Measurements from ENCODE around the gene GJA9. TPM values are rescaled to one million over a fixed set of nuclear protein-coding genes. Genes with fewer than 3 reads are reported as not detected.

GJA9 gene
- total and polyA plus RNA-seq, 2 of the 8 experiments (the other 6 are each of a cell fraction or from before 2014, with no cell fraction given) = not detected

DNA sequence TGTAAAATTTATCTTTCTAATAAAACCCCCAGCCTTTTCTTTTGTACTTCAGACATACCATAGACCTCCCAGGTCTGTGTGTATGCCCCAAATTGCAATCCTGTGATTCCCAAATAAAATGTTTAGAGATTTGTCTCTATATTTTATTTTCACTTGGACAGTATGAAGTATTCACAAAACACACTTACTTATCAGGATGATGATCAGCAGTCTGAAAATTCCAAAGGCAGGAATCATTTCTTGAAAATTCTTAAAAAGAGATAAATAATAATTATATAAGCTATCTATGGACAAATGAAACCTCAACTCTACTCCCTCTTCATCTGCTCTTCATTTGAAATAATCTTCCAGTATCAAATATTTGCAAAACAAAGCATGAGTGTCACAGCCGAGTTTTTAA is 11.6 kb upstream of the GJA9 start (continued):
- TF ChIP-seq, protein P1, sequence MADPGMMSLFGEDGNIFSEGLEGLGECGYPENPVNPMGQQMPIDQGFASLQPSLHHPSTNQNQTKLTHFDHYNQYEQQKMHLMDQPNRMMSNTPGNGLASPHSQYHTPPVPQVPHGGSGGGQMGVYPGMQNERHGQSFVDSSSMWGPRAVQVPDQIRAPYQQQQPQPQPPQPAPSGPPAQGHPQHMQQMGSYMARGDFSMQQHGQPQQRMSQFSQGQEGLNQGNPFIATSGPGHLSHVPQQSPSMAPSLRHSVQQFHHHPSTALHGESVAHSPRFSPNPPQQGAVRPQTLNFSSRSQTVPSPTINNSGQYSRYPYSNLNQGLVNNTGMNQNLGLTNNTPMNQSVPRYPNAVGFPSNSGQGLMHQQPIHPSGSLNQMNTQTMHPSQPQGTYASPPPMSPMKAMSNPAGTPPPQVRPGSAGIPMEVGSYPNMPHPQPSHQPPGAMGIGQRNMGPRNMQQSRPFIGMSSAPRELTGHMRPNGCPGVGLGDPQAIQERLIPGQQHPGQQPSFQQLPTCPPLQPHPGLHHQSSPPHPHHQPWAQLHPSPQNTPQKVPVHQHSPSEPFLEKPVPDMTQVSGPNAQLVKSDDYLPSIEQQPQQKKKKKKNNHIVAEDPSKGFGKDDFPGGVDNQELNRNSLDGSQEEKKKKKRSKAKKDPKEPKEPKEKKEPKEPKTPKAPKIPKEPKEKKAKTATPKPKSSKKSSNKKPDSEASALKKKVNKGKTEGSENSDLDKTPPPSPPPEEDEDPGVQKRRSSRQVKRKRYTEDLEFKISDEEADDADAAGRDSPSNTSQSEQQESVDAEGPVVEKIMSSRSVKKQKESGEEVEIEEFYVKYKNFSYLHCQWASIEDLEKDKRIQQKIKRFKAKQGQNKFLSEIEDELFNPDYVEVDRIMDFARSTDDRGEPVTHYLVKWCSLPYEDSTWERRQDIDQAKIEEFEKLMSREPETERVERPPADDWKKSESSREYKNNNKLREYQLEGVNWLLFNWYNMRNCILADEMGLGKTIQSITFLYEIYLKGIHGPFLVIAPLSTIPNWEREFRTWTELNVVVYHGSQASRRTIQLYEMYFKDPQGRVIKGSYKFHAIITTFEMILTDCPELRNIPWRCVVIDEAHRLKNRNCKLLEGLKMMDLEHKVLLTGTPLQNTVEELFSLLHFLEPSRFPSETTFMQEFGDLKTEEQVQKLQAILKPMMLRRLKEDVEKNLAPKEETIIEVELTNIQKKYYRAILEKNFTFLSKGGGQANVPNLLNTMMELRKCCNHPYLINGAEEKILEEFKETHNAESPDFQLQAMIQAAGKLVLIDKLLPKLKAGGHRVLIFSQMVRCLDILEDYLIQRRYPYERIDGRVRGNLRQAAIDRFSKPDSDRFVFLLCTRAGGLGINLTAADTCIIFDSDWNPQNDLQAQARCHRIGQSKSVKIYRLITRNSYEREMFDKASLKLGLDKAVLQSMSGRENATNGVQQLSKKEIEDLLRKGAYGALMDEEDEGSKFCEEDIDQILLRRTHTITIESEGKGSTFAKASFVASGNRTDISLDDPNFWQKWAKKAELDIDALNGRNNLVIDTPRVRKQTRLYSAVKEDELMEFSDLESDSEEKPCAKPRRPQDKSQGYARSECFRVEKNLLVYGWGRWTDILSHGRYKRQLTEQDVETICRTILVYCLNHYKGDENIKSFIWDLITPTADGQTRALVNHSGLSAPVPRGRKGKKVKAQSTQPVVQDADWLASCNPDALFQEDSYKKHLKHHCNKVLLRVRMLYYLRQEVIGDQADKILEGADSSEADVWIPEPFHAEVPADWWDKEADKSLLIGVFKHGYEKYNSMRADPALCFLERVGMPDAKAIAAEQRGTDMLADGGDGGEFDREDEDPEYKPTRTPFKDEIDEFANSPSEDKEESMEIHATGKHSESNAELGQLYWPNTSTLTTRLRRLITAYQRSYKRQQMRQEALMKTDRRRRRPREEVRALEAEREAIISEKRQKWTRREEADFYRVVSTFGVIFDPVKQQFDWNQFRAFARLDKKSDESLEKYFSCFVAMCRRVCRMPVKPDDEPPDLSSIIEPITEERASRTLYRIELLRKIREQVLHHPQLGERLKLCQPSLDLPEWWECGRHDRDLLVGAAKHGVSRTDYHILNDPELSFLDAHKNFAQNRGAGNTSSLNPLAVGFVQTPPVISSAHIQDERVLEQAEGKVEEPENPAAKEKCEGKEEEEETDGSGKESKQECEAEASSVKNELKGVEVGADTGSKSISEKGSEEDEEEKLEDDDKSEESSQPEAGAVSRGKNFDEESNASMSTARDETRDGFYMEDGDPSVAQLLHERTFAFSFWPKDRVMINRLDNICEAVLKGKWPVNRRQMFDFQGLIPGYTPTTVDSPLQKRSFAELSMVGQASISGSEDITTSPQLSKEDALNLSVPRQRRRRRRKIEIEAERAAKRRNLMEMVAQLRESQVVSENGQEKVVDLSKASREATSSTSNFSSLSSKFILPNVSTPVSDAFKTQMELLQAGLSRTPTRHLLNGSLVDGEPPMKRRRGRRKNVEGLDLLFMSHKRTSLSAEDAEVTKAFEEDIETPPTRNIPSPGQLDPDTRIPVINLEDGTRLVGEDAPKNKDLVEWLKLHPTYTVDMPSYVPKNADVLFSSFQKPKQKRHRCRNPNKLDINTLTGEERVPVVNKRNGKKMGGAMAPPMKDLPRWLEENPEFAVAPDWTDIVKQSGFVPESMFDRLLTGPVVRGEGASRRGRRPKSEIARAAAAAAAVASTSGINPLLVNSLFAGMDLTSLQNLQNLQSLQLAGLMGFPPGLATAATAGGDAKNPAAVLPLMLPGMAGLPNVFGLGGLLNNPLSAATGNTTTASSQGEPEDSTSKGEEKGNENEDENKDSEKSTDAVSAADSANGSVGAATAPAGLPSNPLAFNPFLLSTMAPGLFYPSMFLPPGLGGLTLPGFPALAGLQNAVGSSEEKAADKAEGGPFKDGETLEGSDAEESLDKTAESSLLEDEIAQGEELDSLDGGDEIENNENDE (IDR thresholded peaks at IDR 0.05; ENCODE audit: insufficient replicate concordance, low read length) = no peak
- TF ChIP-seq KDM4A (IDR thresholded peaks at IDR 0.05; ENCODE audit: low read depth, low read length, severe bottlenecking) (no peak), TAF1 (IDR thresholded peaks at IDR 0.05; ENCODE audit: low read depth, low read length) (no peak)
